Epithelial cell of esophagus (primary cell): ENCODE data around the gene HEPH.
"Not testable (repeated sequence)": the region's sequence is repeated elsewhere in the genome, so short reads cannot be mapped to it uniquely, and the experiment has no call there.

Source experiments
- DNase-seq: peaks from one replicate; pipeline ENCODE4 v3.0.0; 2010; ENCODE audit warnings: low read depth
- H3K4me3 ChIP-seq: 2 replicates; pipeline ENCODE4 v1.5.1; 2011; ENCODE audit warnings: mild to moderate bottlenecking, low read length, control low read depth
- CTCF ChIP-seq: IDR thresholded peaks from 2 replicates; pipeline ENCODE4 v1.5.1; 2011; ENCODE audit warnings: low read depth, mild to moderate bottlenecking, low read length, control low read depth, inconsistent platforms; ENCODE audit not compliant: insufficient read depth; ENCODE audit errors: missing control alignments

The HEPH gene

GRCh38 chrX:66203114-66203513 lies 39.1 kb downstream of the HEPH start:
- no peak overlapping the region for H3K4me3 ChIP-seq
- no peak for TF ChIP-seq CTCF
- no peak for DNase-seq

- no peak for DNase-seq
- H3K4me3 ChIP-seq: no peak overlapping the region
- no peak for TF ChIP-seq CTCF
These were observed 57.8 kb downstream of the HEPH start for GRCh38 chrX:66221856-66222255.

- H3K4me3 ChIP-seq: no peak overlapping the region
- TF ChIP-seq CTCF: no peak
- DNase-seq: no peak
These were observed 68.2 kb downstream of the HEPH start for GRCh38 chrX:66232296-66232695.

GRCh38 chrX:66233209-66233608 lies 69.2 kb downstream of the HEPH start:
- TF ChIP-seq CTCF: no peak
- no peak overlapping the region for H3K4me3 ChIP-seq
- DNase-seq: no peak

GRCh38 chrX:66233904-66234303 lies 69.9 kb downstream of the HEPH start:
- H3K4me3 ChIP-seq, DNase-seq: not testable (repeated sequence)

- TF ChIP-seq CTCF: no peak
- DNase-seq: no peak
- H3K4me3 ChIP-seq: no peak overlapping the region
These were observed 91.4 kb downstream of the HEPH start for GRCh38 chrX:66255359-66255967.

- TF ChIP-seq CTCF: no peak
- no peak overlapping the region for H3K4me3 ChIP-seq
- no peak for DNase-seq
These were observed 98.8 kb downstream of the HEPH start for GRCh38 chrX:66262807-66263206.
